ENCODE data around the gene HPSE. TPM values are rescaled to one million over a fixed set of nuclear protein-coding genes. Genes with fewer than 3 reads are reported as not detected.

HPSE gene
- total and polyA plus RNA-seq, 2 of the 8 experiments (the other 6 are each of a cell fraction or from before 2014, with no cell fraction given), result 1.5 to 5.0 TPM

DNA sequence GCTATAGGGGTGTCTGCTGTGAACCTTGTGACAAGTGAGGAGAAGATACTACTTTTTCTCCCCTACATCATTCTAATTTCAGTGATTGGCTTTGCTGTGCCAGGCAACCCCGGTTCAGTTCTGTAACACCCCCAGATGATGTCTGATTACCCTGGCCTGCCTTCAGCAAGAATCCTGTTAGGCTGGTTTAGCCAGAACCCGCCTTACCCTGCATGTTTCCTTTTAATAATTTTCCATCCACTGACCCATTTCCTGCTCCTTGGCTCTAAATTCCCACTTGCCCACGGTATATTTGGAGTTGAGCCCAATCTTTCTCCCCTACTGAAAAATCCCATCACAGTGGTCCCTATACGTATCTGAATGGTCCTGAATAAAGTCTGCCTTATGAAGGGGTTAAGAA lies 46.5 kb upstream of the HPSE start:
- Histone ChIP-seq H3K9ac (replicated peaks in 1 of 4; ENCODE audit: extremely low read depth in 1 of 4, low read depth in 3 of 4, low read length in 3 of 4) (no peak overlapping the region), H2BK120ac (replicated peaks; ENCODE audit: low read depth, low read length) (no peak overlapping the region), H3K23ac (ENCODE audit: insufficient read length) (no peak overlapping the region), H3K18ac (ENCODE audit: extremely low read depth, low read length) (no peak overlapping the region), H3K27me3 (replicated peaks in 1 of 4; ENCODE audit: control insufficient read depth in 3 of 4, extremely low read depth in 1 of 4, insufficient read depth in 3 of 4, low read length in 3 of 4) (no peaks in the 10 kb centered on the region), H2BK20ac (ENCODE audit: low read length) (no peak overlapping the region), H4K91ac (replicated peaks; ENCODE audit: insufficient read length, low read length) (no peak overlapping the region), H2BK15ac (ENCODE audit: low read length) (no peak overlapping the region), H3K4ac (replicated peaks; ENCODE audit: insufficient read length, low read depth, low read length) (no peak overlapping the region), H3K4me2 (ENCODE audit: insufficient read depth in 1 of 2, low read depth in 2 of 2, low read length in 2 of 2) (no peak overlapping the region), H4K20me1 (replicated peaks in 1 of 2; ENCODE audit: control insufficient read depth in 1 of 2, insufficient read depth in 2 of 2, low read length in 2 of 2) (no peaks in the 10 kb centered on the region), H3K27ac (ENCODE audit: low read depth, low read length) (no peak overlapping the region), H3K79me2 (ENCODE audit: control insufficient read depth in 1 of 2, insufficient read depth in 2 of 2, low read length in 2 of 2) (no peaks in the 10 kb centered on the region), H3K9me3 (ENCODE audit: insufficient read depth in 2 of 2, low read depth in 1 of 2, low read length in 1 of 2) (peaks cover 15 to 18% of the 10 kb centered on the region in 2 experiments), H3K79me1 (ENCODE audit: low read depth, low read length) (no peaks in the 10 kb centered on the region), H3K23me2 (ENCODE audit: low read depth, low read length) (no peaks in the 10 kb centered on the region), H2AFZ (ENCODE audit: low read length) (no peak overlapping the region), H4K8ac (ENCODE audit: extremely low read depth, insufficient read depth, low read length) (no peak overlapping the region), H3K4me1 (replicated peaks in 1 of 4; ENCODE audit: control insufficient read depth in 3 of 4, insufficient read depth in 4 of 4, low read length in 3 of 4) (no peaks in the 10 kb centered on the region), H3K4me3 (ENCODE audit: extremely low read depth in 1 of 4, insufficient read depth in 2 of 4, low read depth in 3 of 4, low read length in 4 of 4) (no peak overlapping the region), H3K36me3 (ENCODE audit: control insufficient read depth in 2 of 4, insufficient read depth in 4 of 4, low read length in 3 of 4) (peaks cover 0 to 9% (median 0%) of the 10 kb centered on the region in 4 experiments; a peak in 2 of 8 replicates), H2AK5ac (ENCODE audit: low read depth, low read length) (no peak overlapping the region), H3K14ac (ENCODE audit: insufficient read length) (no peak overlapping the region), H2BK12ac (ENCODE audit: low read depth, low read length) (no peak overlapping the region), H3K56ac (replicated peaks; ENCODE audit: insufficient read length, low read depth, low read length) (no peak overlapping the region), H4K5ac (ENCODE audit: insufficient read length, low read depth, low read length) (no peak overlapping the region), H2BK5ac (ENCODE audit: low read depth, low read length) (no peak overlapping the region)
- WGBS, 2 experiments (ENCODE audit: extremely low coverage in 1 of 2, insufficient coverage in 1 of 2, insufficient read length in 1 of 2, insufficient replicate concordance in 2 of 2, low coverage in 1 of 2, low lambda C conversion rate in 2 of 2, missing lambda C conversion rate in 1 of 2), result 83% methylated on average over 3 of the region's 4 CpGs; no CpG with 5 or more reads in 1 of the 2 experiments
- ChIA-PET POLR2A (ENCODE audit: partially characterized antibody) (no interaction called here), CTCF (ENCODE audit: partially characterized antibody) (no interaction called here)
- FAIRE-seq, result no peak
- DNase-seq (ENCODE audit: low read depth in 1 of 2, low spot score in 2 of 2), result no peak
- TF ChIP-seq SIN3A (conservative IDR thresholded peaks at IDR 0.05 in 1 of 2, IDR thresholded peaks at IDR 0.05 in 1 of 2; ENCODE audit: low read depth in 1 of 2, low read length in 2 of 2) (no peak), NANOG (IDR thresholded peaks at IDR 0.05; ENCODE audit: insufficient read depth, low read depth, low read length, poor library complexity, severe bottlenecking) (no peak), RBBP5 (IDR thresholded peaks at IDR 0.05; ENCODE audit: borderline replicate concordance, low read depth, low read length) (no peak)
